Keratinocyte (primary cell): ENCODE results near the gene BTRC. TPM values are rescaled to one million over a fixed set of nuclear protein-coding genes. Genes with fewer than 3 reads are reported as not detected.

Experiments
- DNase-seq: peaks from one replicate; pipeline ENCODE4 v3.0.0-alpha.2; 2011; ENCODE audit warnings: low read depth, missing footprints, low spot score
- FAIRE-seq: peaks from 2 replicates; lab custom pipeline; 2011; peaks lifted over from hg19 to GRCh38; lab: Jason Lieb, UNC
- H2AFZ ChIP-seq: 2 replicates; pipeline ENCODE4 v1.6.0; 2012; ENCODE audit warnings: low read length, control low read depth, inconsistent platforms; ENCODE audit not compliant: control insufficient read depth
- H3K27ac ChIP-seq: 2 replicates; pipeline ENCODE4 v1.5.1; 2011; ENCODE audit warnings: low read length; ENCODE audit not compliant: control insufficient read depth, insufficient read depth
- H3K27me3 ChIP-seq: 3 replicates; pipeline ENCODE4 v1.6.0; 2011; ENCODE audit warnings: low read length; ENCODE audit not compliant: control insufficient read depth, insufficient read depth; ENCODE audit errors: extremely low read depth
- H3K36me3 ChIP-seq, 2 experiments: 2 replicates in 1 of 2; 3 replicates in 1 of 2; pipeline ENCODE4 v1.5.1; 2011; ENCODE audit warnings: low read length in 2 of 2, mild to moderate bottlenecking in 1 of 2; ENCODE audit not compliant: control insufficient read depth in 2 of 2, insufficient read depth in 2 of 2; ENCODE audit errors: extremely low read depth in 1 of 2
- H3K4me1 ChIP-seq: 3 replicates; pipeline ENCODE4 v1.5.1; 2011; ENCODE audit warnings: low read length; ENCODE audit not compliant: control insufficient read depth, insufficient read depth; ENCODE audit errors: extremely low read depth
- H3K4me2 ChIP-seq: 3 replicates; pipeline ENCODE4 v1.6.0; 2011; ENCODE audit warnings: low read depth, low read length; ENCODE audit not compliant: control insufficient read depth, insufficient read depth; ENCODE audit errors: extremely low read depth
- H3K4me3 ChIP-seq, 3 experiments: fragments of 200-600 bp in 1 of 3; sonication (generic) in 1 of 3; 2 replicates in 2 of 3; 3 replicates in 1 of 3; pipeline ENCODE4 v1.5.1; 2011 to 2016; ENCODE audit warnings: low read length in 3 of 3, mild to moderate bottlenecking in 3 of 3, control low read depth in 2 of 3, inconsistent platforms in 1 of 3, low read depth in 1 of 3, mixed read lengths in 1 of 3, mixed run types in 1 of 3, moderate library complexity in 1 of 3; ENCODE audit not compliant: control insufficient read depth in 2 of 3, insufficient read depth in 2 of 3; ENCODE audit errors: extremely low read depth in 1 of 3
- H3K79me2 ChIP-seq: 2 replicates; pipeline ENCODE4 v1.6.0; 2012; ENCODE audit warnings: low read length; ENCODE audit not compliant: control insufficient read depth, insufficient read depth
- H3K9ac ChIP-seq: 3 replicates; pipeline ENCODE4 v1.6.0; 2011; ENCODE audit warnings: low read length; ENCODE audit not compliant: control insufficient read depth, insufficient read depth; ENCODE audit errors: extremely low read depth
- H3K9me1 ChIP-seq: 3 replicates; pipeline ENCODE4 v1.6.0; 2011; ENCODE audit warnings: low read length; ENCODE audit not compliant: control insufficient read depth, insufficient read depth; ENCODE audit errors: extremely low read depth
- H3K9me3 ChIP-seq: 2 replicates; pipeline ENCODE4 v1.5.1; 2012; ENCODE audit warnings: low read depth, low read length; ENCODE audit not compliant: control insufficient read depth
- H4K20me1 ChIP-seq: 3 replicates; pipeline ENCODE4 v1.6.0; 2011; ENCODE audit warnings: low read length; ENCODE audit not compliant: control insufficient read depth, insufficient read depth; ENCODE audit errors: extremely low read depth
- CTCF ChIP-seq, 3 experiments: IDR thresholded peaks in 1 of 3; conservative IDR thresholded peaks in 1 of 3; optimal IDR thresholded peaks in 1 of 3; 2 replicates in 2 of 3; 3 replicates in 1 of 3; pipeline versions ENCODE3 to v1.5.1; 2011; ENCODE audit warnings: low read length in 3 of 3, mild to moderate bottlenecking in 3 of 3, moderate library complexity in 2 of 3, control low read depth in 1 of 3, inconsistent platforms in 1 of 3; ENCODE audit not compliant: insufficient read depth in 2 of 3; ENCODE audit errors: extremely low read depth in 1 of 3
- EZH2 ChIP-seq: IDR thresholded peaks from one replicate; pipeline ENCODE4 v1.6.1; 2012; ENCODE audit warnings: inconsistent platforms, mild to moderate bottlenecking, low read length, moderate library complexity
- dilution Hi-C: fragments of 300-500 bp; cut with MboI; formaldehyde crosslinking; loops from one replicate; pipeline ENCODE4 v1.7.0; 2020; ENCODE audit warnings: low sequenced_read_pairs; ENCODE audit not compliant: extremely low pct_ligation_motif_present
- polyA plus RNA-seq, 5 experiments: library from polyadenylated mRNA; depleted of rRNA in 3 of 5; stranded (reverse) in 3 of 5; stranded (forward) in 1 of 5; unstranded in 1 of 5; fragments of >200 nt; gene quantifications; 1 replicate in 1 of 5; 2 replicates in 3 of 5; 3 replicates in 1 of 5; pipeline versions ENCODE4 v1.2.1 to v1.2.3, GENCODE V29; 2011 to 2012; ENCODE audit warnings: missing spikeins in 2 of 5, low read depth in 1 of 5, low replicate concordance in 1 of 5

The BTRC gene
- polyA plus RNA-seq, 1 donor (not counting 4 experiments of a cell fraction or from before 2014, with no cell fraction given), result 21.7 TPM

- H3K9me3 ChIP-seq, result no peaks in the 10 kb centered on the region
- no peak overlapping the region for H3K9ac ChIP-seq
- no peak for FAIRE-seq
- no peak for DNase-seq
- H3K36me3 ChIP-seq, result no peaks in the 10 kb centered on the region
- dilution Hi-C loops, result no loop called here
- no peaks in the 10 kb centered on the region for H3K27me3 ChIP-seq
- no peaks in the 10 kb centered on the region for H3K4me1 ChIP-seq
- H3K4me3 ChIP-seq, result no peak overlapping the region
- peaks cover 2% of the 10 kb centered on the region for H3K79me2 ChIP-seq
- H2AFZ ChIP-seq, result no peak overlapping the region
- H3K27ac ChIP-seq, result no peak overlapping the region
- H3K4me2 ChIP-seq, result no peak overlapping the region
- H4K20me1 ChIP-seq, result no peaks in the 10 kb centered on the region
- TF ChIP-seq EZH2, result no peak
- TF ChIP-seq CTCF (optimal IDR thresholded peaks at IDR 0.05 in 1 of 3, IDR thresholded peaks at IDR 0.05 in 1 of 3, conservative IDR thresholded peaks at IDR 0.05 in 1 of 3; ENCODE audit: extremely low read depth in 1 of 3, insufficient read depth in 2 of 3, low read length in 3 of 3), result no peak
- no peaks in the 10 kb centered on the region for H3K9me1 ChIP-seq
Measured at GRCh38 chr10:101411598-101411997, 57.6 kb downstream of the BTRC start.

GRCh38 chr10:101414034-101414433 is 60.1 kb downstream of the BTRC start:
- FAIRE-seq, result no peak
- Histone ChIP-seq H3K9ac (no peak overlapping the region), H4K20me1 (no peaks in the 10 kb centered on the region), H3K79me2 (peaks cover 2% of the 10 kb centered on the region), H3K27ac (no peak overlapping the region), H3K36me3 (no peaks in the 10 kb centered on the region), H3K9me1 (no peaks in the 10 kb centered on the region), H3K4me2 (no peak overlapping the region), H3K9me3 (no peaks in the 10 kb centered on the region), H3K4me3 (no peak overlapping the region), H3K27me3 (no peaks in the 10 kb centered on the region), H2AFZ (no peak overlapping the region), H3K4me1 (no peaks in the 10 kb centered on the region)
- dilution Hi-C loops, result no loop called here
- no peak for TF ChIP-seq CTCF (optimal IDR thresholded peaks at IDR 0.05 in 1 of 3, IDR thresholded peaks at IDR 0.05 in 1 of 3, conservative IDR thresholded peaks at IDR 0.05 in 1 of 3; ENCODE audit: extremely low read depth in 1 of 3, insufficient read depth in 2 of 3, low read length in 3 of 3)
- no peak for TF ChIP-seq EZH2
- DNase-seq, result no peak
